Measurements from ENCODE around the gene HSPA13.
"Not testable (repeated sequence)": the region's sequence is repeated elsewhere in the genome, so short reads cannot be mapped to it uniquely, and the experiment has no call there.

Gene HSPA13

DNA sequence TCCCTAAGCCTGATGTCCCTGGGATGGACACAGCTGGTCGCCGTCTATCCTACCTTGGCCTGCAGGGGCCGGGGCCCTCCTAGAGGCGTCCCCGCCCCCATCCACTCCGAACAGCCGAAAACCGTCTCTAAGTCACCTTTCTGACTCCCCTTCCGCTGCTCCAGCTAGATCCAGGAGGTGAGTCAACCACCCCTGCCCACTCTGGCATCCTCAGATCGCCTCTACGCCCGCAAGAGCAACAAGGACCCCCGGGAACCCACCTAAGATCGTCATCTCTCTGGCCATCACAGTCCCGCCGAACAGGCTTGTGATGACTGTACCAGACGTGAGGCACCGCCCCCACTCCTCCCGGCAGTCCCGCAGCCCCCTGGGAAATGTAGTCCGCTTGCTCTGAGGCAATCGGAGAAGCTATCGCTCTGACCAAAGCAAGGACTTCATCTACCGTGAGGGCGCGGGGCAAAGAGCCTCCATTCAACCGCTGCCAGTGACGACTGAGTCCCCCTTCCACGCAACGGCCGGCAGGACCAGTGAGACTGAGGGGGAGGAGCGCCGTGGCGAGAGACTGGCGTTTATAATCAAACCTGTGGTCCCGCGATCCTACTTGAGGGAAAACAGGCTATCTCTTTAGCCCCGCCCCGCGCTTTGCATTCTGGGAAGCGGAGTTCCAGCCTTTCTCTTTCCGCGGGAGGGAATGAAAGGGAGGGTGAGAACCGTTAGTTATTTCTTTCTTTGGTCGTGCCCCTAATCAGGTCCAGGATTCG lies at the start of gene HSPA13:
Gene HSPA13 (minus strand): TSS at position 312 of the 761 bp plus-strand sequence. CDS start 27 bp downstream, at position 285.
- peak; percentile 97 to 100 (median 98) for DNase-seq

DNA sequence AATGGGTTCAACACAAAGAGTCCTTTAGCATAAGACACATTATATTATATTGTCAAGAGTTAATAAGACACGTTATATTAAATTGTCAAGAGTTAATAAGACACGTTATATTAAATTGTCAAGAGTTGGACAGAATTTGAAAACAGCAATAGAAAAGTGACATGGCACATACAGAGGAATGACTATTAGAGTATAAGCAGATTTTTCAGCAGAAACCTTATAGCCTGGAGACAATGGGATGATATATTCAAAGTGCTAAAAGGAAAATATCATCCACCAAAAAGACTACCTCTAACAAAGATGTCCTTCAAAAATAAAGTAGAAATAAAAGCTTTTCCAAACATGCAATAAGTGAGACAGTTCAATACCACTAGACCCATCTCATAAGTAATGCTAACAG lies 36.0 kb upstream of the HSPA13 start:
- no peak for DNase-seq

- no peak for DNase-seq
Observed at GRCh38 chr21:14414932-14415508, 32.1 kb upstream of the HSPA13 start.

GRCh38 chr21:14405962-14406361 lies 23.0 kb upstream of the HSPA13 start:
- no peak for DNase-seq

- DNase-seq, result no peak
Observed at GRCh38 chr21:14405225-14405624, 22.3 kb upstream of the HSPA13 start.

DNA sequence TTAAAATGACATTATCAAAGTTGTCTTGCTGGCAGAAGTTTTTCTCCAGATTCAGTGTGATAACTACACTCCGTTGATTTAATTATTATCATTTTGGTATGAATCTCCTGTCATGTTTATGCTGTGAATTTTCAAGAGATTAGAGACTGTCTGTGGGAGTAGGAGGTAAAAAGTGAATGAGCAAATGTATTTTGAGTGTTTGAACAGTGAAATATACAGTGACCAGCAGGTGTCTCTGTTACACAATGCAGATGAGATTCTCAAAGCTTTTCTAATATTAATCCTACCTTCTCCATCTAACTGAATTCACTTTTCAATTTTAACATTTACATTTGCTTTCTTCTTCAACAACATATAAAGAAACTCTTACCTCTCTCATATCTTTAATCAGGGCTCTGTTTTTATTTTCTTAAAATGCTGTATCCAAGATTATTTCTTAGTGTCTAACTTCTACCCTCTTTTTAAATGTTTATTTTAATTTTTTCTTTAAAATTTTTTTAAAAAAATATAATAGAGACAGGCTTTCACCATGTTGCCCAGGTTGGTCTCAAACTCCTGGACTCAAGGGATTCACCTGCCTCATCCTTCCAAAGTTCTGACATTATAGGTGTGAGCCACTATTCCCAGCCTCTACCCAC lies 20.9 kb upstream of the HSPA13 start:
- DNase-seq, result peak in 3 of 6 experiments; percentile 7 to 57 (median 34)

DNA sequence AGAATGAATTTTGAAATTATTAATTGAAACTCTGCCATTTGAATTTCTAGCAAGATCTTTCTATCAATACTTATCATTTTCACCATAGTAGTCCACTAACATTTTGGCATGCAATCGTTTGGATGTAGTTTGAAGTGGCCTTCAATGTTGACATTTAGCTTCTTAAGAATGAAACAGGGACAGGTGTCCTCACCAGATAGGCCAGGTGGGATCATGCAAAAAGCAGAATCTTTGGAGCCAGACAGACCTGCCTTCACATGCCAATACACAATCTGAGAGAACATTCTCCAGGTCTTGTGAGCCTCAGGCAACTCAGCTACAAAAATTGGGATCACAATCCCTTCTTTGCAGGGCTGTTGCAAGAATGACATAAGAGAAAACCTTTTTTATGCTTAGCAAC lies 18.3 kb upstream of the HSPA13 start:
- no peak for DNase-seq

DNA sequence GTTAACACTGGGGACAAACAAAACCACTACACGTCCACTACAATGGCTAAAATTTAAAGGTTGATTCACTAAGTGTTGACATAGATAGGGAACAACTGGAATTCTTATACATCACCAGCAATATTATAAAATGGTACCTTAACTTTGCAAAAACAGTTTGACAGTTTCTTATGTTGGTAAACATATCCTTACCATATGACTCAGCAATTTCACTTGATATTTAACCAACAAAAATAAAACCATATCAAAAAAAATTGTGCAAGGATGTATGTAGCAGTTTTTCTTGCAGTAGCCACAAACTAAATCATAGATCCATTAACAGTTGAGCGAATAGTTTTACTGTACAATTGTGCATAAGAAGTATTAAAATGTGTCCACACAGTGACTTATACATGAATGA lies 5.3 kb upstream of the HSPA13 start:
- DNase-seq, result no peak

- peak in 1 of 6 experiments; percentile 23 for DNase-seq
Observed at GRCh38 chr21:14384453-14384852, 1.5 kb upstream of the HSPA13 start.

DNA sequence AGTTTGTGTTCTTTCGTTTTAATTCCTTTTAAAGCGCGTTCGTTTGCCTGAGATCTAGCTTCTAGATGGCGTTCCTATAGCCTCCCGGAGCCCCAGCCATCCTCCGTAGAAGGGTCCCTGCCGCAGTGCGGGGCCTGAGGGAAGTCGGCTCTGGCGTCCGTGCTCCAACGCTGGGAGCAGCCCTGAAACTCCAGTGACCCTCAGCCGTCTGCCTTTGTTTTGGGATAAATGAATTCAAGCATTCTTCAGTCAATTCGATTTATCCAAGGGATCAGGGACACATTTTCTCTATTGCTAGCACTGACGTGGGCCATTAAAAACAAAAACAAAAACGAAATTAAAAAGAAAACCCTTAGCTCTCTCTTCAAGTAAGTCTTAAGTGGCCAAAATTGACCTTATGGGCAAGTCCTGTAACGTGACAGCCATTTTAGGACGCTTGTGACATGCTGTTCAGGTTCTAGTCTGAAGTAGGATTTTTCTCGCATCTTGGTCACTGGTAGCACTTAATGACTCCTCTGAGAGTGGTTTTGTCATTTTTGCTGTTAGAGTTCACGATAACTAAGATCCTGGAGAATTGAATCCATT lies 742 bp upstream of the HSPA13 start:
- DNase-seq, result peak in 1 of 6 experiments; percentile 57

- DNase-seq, result peak in 2 of 6 experiments; percentile 36 to 52
Observed at GRCh38 chr21:14382486-14382834, 486 bp downstream of the HSPA13 start.

- no peak for DNase-seq
Observed at GRCh38 chr21:14376854-14377253, 6.1 kb downstream of the HSPA13 start.

DNA sequence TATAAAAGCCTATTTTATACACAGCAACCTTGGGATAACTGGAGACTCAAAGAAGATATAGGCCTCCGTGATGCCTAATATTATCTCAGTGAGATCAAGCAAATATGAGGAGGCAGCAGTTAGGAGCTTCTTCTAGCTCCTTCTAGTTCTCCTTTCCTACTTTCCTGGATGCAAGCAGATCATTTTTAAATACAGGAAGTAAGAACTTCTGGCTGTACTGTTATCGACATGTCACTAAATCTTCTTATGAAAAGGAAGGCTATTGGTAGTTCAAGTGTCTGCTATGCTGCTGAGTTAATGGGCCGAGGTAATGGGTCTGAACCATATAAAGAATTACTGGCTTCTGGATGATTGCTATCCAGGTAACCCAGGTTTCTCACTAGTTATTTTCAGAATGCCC lies 15.9 kb downstream of the HSPA13 start:
- DNase-seq, result no peak

DNA sequence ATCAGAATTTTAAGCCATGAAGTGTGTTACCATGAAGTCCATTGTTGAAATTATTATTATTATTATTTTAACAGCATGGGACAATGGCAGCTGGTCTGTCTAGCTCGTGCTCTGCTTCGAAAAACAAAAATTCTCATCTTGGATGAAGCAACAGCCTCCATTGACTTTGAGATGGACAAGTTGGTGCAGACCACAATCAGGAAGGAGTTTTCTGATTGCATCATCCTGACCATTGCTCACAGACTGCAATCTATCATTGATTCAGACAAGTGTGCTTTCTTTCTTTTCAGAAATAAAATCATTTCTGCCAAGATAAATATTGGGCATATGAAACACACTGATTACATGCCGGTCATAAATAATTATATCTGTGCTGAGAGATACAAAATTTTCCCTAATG lies 21.0 kb downstream of the HSPA13 start:
- DNase-seq, result no peak

DNA sequence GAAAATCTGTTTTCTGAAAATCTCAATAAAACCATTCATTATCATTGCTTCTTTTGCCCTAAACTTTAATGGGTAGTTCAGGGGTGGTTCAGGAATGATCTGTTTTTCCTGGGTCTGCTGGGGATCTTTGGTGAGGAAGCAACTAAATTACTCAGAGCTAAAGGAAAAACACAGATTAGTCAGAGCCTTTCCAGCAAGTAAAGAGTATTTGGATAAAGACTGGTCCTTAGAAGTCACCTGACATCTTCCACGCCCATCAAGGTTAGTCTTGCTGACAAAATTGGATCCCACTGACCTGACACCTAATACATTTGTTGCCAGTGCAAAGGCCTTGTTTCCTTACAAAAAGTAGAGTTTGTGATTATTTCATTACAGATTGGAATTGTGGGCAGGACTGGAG lies 24.2 kb downstream of the HSPA13 start:
- no peak for DNase-seq

DNA sequence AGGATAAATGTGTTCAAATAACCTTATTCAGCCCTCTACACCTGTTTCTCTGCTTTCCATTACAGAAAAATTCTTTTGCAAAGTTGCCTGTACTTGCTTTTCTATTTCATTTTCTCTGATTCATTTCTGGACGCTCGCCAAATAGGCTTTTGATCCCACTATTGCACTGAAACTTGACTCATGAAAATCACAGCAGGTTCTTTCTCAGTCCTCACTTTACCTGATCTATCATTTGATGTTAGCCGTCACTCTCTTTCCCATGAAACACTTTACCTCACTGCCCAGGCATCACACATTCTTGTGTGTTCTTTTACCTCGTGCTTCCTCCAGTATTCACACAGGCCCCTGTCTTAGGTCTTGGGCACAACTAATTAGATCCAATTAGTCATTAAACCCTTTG lies 26.2 kb downstream of the HSPA13 start:
- no peak for DNase-seq

DNA sequence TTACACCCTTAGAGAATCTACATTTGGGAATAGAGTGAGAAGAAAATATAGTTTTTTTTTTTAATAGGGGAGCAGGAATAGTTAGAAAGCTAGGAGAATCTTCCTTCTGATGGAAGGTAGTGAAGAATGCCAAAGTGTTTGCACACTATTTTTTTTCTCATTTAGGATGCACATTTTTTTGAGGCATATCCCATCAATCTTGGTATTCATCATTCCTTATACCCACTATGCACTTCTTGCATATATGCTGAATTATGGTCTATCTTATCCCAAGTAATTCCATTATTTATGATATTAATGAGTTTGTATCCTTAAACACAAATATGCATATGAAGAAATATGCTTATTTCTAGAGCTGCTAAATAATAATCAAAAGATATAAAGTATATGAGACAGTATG lies 28.4 kb downstream of the HSPA13 start:
- DNase-seq, result no peak

DNA sequence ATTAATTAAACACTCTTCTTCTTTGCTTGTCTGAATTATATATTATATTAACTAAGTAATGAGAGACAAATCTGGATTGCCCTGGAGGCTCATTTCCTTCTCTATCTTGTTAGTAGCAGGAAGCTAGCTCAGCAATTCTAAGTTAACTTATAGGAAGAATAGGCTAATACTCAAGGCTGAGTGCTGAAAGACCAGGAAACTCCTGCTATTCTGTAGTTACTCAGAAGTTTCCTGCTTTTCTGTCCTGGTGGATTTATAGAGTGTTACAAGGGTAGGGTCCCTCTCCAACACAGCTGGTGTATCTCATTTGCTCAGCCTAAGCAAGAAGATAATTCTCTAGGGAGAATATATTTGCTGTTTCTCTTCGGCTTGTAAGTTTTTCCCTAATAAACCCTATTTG lies 29.2 kb downstream of the HSPA13 start:
- no peak for DNase-seq

DNA sequence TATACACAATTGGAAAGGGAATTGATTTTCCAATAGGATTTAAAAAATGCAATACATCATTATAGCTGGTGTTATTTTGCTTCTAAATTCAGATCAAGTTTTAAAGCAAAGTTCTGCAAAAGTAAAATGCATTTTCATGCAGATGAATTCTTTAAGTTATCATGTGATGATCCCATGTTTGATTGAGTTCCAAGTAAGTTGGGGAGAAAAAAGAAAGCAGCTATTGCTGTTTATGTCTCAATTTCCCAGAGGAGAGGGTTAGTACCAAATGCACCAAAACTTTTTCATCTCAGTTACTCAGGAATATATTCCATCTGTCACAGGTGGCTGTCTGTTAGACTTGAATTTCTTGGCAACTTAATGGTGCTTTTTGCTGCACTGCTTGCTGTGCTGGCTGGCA lies 29.7 kb downstream of the HSPA13 start:
- DNase-seq, result no peak

DNA sequence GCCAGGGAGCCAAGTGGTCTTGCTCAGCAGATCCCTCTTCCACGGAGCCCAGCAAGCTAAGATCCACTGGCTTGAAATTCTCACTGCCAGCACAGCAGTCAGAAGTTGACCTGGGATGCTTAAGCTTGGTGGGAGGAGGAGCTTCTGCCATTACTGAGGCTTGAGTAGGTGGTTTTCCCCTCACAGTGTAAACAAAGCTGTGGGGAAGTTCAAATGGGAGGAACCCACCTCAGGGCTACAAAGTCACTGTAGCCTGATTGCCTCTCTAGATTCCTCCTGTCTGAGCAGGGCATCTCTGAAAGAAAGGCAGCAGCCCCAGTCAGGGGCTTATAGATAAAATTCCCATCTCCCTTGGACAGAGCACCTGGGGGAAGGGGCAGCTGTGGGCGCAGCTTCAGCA lies 55.6 kb downstream of the HSPA13 start:
- DNase-seq, result not testable (repeated sequence)

- DNase-seq, result no peak
Observed at GRCh38 chr21:14325595-14325994, 57.4 kb downstream of the HSPA13 start.

All from stimulated activated naive CD4-positive, alpha-beta T cell (primary cell).